Endothelial cell of umbilical vein (primary cell): ENCODE results near the gene ATP6V1G3. TPM values are rescaled to one million over a fixed set of nuclear protein-coding genes. Genes with fewer than 3 reads are reported as not detected.
A peak's percentile ranks its signal among the peaks of the same experiment; 100 is the strongest.

Experiments used
- Bru-seq: library from RNA; stranded (reverse); fragments of 400-500 nt; gene quantifications from one replicate; lab custom pipeline; 2021; lab: Mats Ljungman, UMichigan
- BruChase-seq, 2 experiments: library from RNA; stranded (reverse); fragments of 400-500 nt; gene quantifications; one replicate each; lab custom pipeline; 2021; lab: Mats Ljungman, UMichigan
- BruUV-seq: library from RNA; stranded (reverse); fragments of 400-500 nt; replicated peaks from 2 replicates; lab custom pipeline; 2021; lab: Mats Ljungman, UMichigan
- CTCF ChIA-PET: fragments of 300-600, 350-600 bp; sonication (Branson Sonifier 250); formaldehyde crosslinking; loops from one replicate; lab custom pipeline; 2021; ENCODE audit warnings: antibody characterized with exemption, inconsistent platforms; lab: Charles Lee
- POLR2A ChIA-PET: fragments of 300-600, 350-600 bp; sonication (Branson Sonifier 250); formaldehyde crosslinking; loops from one replicate; lab custom pipeline; 2021; ENCODE audit warnings: antibody characterized with exemption, inconsistent platforms; lab: Charles Lee
- DNase-seq: peaks from one replicate; pipeline ENCODE4 v3.0.0-alpha.2; 2011; ENCODE audit warnings: low read depth, low spot score
- FAIRE-seq: peaks from 2 replicates; lab custom pipeline; 2011; peaks lifted over from hg19 to GRCh38; lab: Jason Lieb, UNC
- H2AFZ ChIP-seq: 2 replicates; pipeline ENCODE4 v1.6.0; 2012; ENCODE audit warnings: low read depth, low read length, control low read depth, inconsistent platforms
- H3K27ac ChIP-seq: 2 replicates; pipeline ENCODE4 v1.5.1; 2011; ENCODE audit warnings: low read depth, mild to moderate bottlenecking, control low read depth, low read length, moderate library complexity; ENCODE audit not compliant: insufficient read depth
- H3K27me3 ChIP-seq, 2 experiments: 2 replicates each; pipeline versions ENCODE4 v1.6.0 to v1.6.1; 2011; ENCODE audit warnings: low read length in 2 of 2, mixed read lengths in 1 of 2; ENCODE audit not compliant: control insufficient read depth in 2 of 2, insufficient read depth in 2 of 2
- H3K36me3 ChIP-seq, 2 experiments: 2 replicates in 1 of 2; 3 replicates in 1 of 2; pipeline ENCODE4 v1.5.1; 2011; ENCODE audit warnings: low read length in 2 of 2, mild to moderate bottlenecking in 1 of 2, moderate library complexity in 1 of 2; ENCODE audit not compliant: control insufficient read depth in 2 of 2, insufficient read depth in 2 of 2; ENCODE audit errors: extremely low read depth in 1 of 2
- H3K4me1 ChIP-seq: 3 replicates; pipeline ENCODE4 v1.5.1; 2011; ENCODE audit warnings: mild to moderate bottlenecking, low read length; ENCODE audit not compliant: control insufficient read depth, insufficient read depth; ENCODE audit errors: extremely low read depth
- H3K4me2 ChIP-seq: 2 replicates; pipeline ENCODE4 v1.6.1; 2011; ENCODE audit warnings: low read length, control low read depth, mixed read lengths; ENCODE audit not compliant: insufficient read depth
- H3K4me3 ChIP-seq, 3 experiments: fragments of 200-600 bp in 1 of 3; sonication (generic), shearing (Covaris generic) in 1 of 3; replicated peaks in 1 of 3; 2 replicates each; pipeline ENCODE4 v1.5.1; 2011 to 2016; ENCODE audit warnings: control low read depth in 3 of 3, low read length in 3 of 3, mild to moderate bottlenecking in 2 of 3, inconsistent platforms in 1 of 3, low read depth in 1 of 3, moderate library complexity in 1 of 3; ENCODE audit not compliant: insufficient read depth in 1 of 3
- H3K79me2 ChIP-seq: 2 replicates; pipeline ENCODE4 v1.6.0; 2012; ENCODE audit warnings: low read length, inconsistent platforms; ENCODE audit not compliant: control insufficient read depth, insufficient read depth
- H3K9ac ChIP-seq: replicated peaks from 2 replicates; pipeline ENCODE3; 2011; ENCODE audit warnings: low read length, control low read depth; ENCODE audit not compliant: insufficient read depth; ENCODE audit errors: extremely low read depth
- H3K9me1 ChIP-seq: replicated peaks from 3 replicates; pipeline ENCODE4 v1.6.0; 2011; ENCODE audit warnings: mild to moderate bottlenecking, low read length; ENCODE audit not compliant: control insufficient read depth, insufficient read depth; ENCODE audit errors: extremely low read depth
- H3K9me3 ChIP-seq: replicated peaks from 2 replicates; pipeline ENCODE4 v1.5.1; 2012; ENCODE audit warnings: low read length, inconsistent platforms; ENCODE audit not compliant: control insufficient read depth, insufficient read depth
- H4K20me1 ChIP-seq: replicated peaks from 2 replicates; pipeline ENCODE3; 2011; ENCODE audit warnings: mild to moderate bottlenecking, low read length; ENCODE audit not compliant: control insufficient read depth, insufficient read depth; ENCODE audit errors: extremely low read depth
- CTCF ChIP-seq, 2 donors: IDR thresholded peaks; 1 replicate in 1 of 2; 2 replicates in 1 of 2; pipeline ENCODE4 v1.5.1; 2011; ENCODE audit warnings: low read length in 2 of 2, mild to moderate bottlenecking in 2 of 2, moderate library complexity in 2 of 2, control low read depth in 1 of 2, inconsistent platforms in 1 of 2, low read depth in 1 of 2; ENCODE audit not compliant: insufficient read depth in 1 of 2; ENCODE audit errors: extremely low read depth in 1 of 2
- EZH2 ChIP-seq: IDR thresholded peaks from 2 replicates; pipeline ENCODE4 v1.6.1; 2012; ENCODE audit warnings: borderline replicate concordance, low read depth, mild to moderate bottlenecking, moderate library complexity, low read length, inconsistent platforms; ENCODE audit not compliant: severe bottlenecking
- FOS ChIP-seq: IDR thresholded peaks from 2 replicates; pipeline ENCODE4 v1.6.1; 2011; ENCODE audit warnings: mild to moderate bottlenecking, low read length, moderate library complexity, borderline replicate concordance; ENCODE audit not compliant: insufficient read depth
- GATA2 ChIP-seq: IDR thresholded peaks from 2 replicates; pipeline ENCODE4 v1.7.0; 2011; ENCODE audit warnings: low read depth, mild to moderate bottlenecking, moderate library complexity, mixed read lengths, low read length; ENCODE audit not compliant: insufficient read length, insufficient read depth
- JUN ChIP-seq: IDR thresholded peaks from 2 replicates; pipeline ENCODE4 v1.6.1; 2011; ENCODE audit warnings: borderline replicate concordance, low read depth; ENCODE audit not compliant: insufficient read length, insufficient read depth
- MAX ChIP-seq: IDR thresholded peaks from 2 replicates; pipeline ENCODE4 v1.6.1; 2011; ENCODE audit not compliant: insufficient read depth, insufficient read length
- MYC ChIP-seq: IDR thresholded peaks from one replicate; pipeline ENCODE4 v1.6.1; 2011; ENCODE audit warnings: mild to moderate bottlenecking, low read depth, low read length
- POLR2A ChIP-seq: IDR thresholded peaks from 2 replicates; pipeline ENCODE4 v1.6.1; 2012; ENCODE audit warnings: low read depth, mild to moderate bottlenecking, control low read depth, low read length
- POLR2AphosphoS5 ChIP-seq: IDR thresholded peaks from 2 replicates; pipeline ENCODE4 v1.6.1; 2012; ENCODE audit warnings: low read depth, mild to moderate bottlenecking, control low read depth, low read length, moderate library complexity; ENCODE audit not compliant: insufficient read depth
- dilution Hi-C: fragments of 300-500 bp; cut with MboI; formaldehyde crosslinking; loops from one replicate; pipeline ENCODE4 v1.15.0; 2019; ENCODE audit warnings: low sequenced_read_pairs; ENCODE audit not compliant: extremely low pct_ligation_motif_present
- intact Hi-C: fragments of 100-400 bp; cut with micrococcal nuclease; formaldehyde crosslinking; loops from one replicate; pipeline ENCODE4 v1.10.0; 2022
- long read RNA-seq: library from polyadenylated mRNA; stranded (forward); transcript quantifications from one replicate; pipeline ENCODE4 v2.0.0, GENCODE V29; 2021
- polyA minus RNA-seq, 3 experiments: library from RNA; depleted of rRNA, polyadenylated mRNA; stranded (reverse); fragments of >200 nt; gene quantifications; 1 replicate in 1 of 3; 2 replicates in 2 of 3; pipeline ENCODE4 v1.2.3, GENCODE V29; 2011
- polyA plus RNA-seq, 4 experiments: library from polyadenylated mRNA; depleted of rRNA in 3 of 4; stranded (reverse) in 3 of 4; unstranded in 1 of 4; fragments of >200 nt; gene quantifications; 2 replicates each; pipeline versions ENCODE4 v1.2.1 to v1.2.3, GENCODE V29; 2011 to 2012; ENCODE audit warnings: missing spikeins in 1 of 4
- total RNA-seq: library from RNA; stranded (reverse); gene quantifications from 2 replicates; pipeline ENCODE4 v1.2.3, GENCODE V29; 2021

ATP6V1G3 gene
- total RNA-seq (not detected in 2 replicates), polyA plus RNA-seq (not detected in 2 replicates), polyA minus RNA-seq (not detected in 2 replicates), Bru-seq, nascent RNA (not detected), BruChase-seq, experiment 1, labeled RNA remaining after a 6-hour chase (percentile 9 among the genes with signal in this experiment), BruChase-seq, experiment 2, labeled RNA remaining after a 2-hour chase (not detected)
- polyA plus RNA-seq (2011; cell fraction: cytosol; rRNA removed), result not detected in 2 replicates
- polyA plus RNA-seq (2011; cell fraction: nucleus; rRNA removed), result not detected in 2 replicates
- polyA plus RNA-seq (2012), result not detected in 2 replicates
- polyA minus RNA-seq (2011; cell fraction: cytosol; rRNA and poly(A)+ RNA removed), result not detected
- not detected in 2 replicates for polyA minus RNA-seq (2011; cell fraction: nucleus; rRNA and poly(A)+ RNA removed)
- long read RNA-seq, partial matches to known transcripts, result 0 of 1 reads
- long read RNA-seq, other reads (novel, unspliced or antisense), result 1 of 1 reads

- DNase-seq (no peak), FAIRE-seq (no peak)
- Histone ChIP-seq H4K20me1 (no peaks in the 10 kb centered on the region), H3K36me3 (no peaks in the 10 kb centered on the region), H3K9ac (no peak within 1 kb of the TSS), H2AFZ (no peak within 1 kb of the TSS), H3K9me3 (no peaks in the 10 kb centered on the region), H3K27ac (no peak within 1 kb of the TSS), H3K4me2 (no peak within 1 kb of the TSS), H3K79me2 (no peaks in the 10 kb centered on the region), H3K4me1 (peaks cover 4% of the 10 kb centered on the region), H3K4me3 (no peak within 1 kb of the TSS), H3K9me1 (no peaks in the 10 kb centered on the region), H3K27me3 (no peaks in the 10 kb centered on the region)
- dilution Hi-C loops, result no loop called here
- CTCF ChIA-PET, result interaction anchor here (0.9 to 1.2 kb wide), 3 partner anchors 10 to 12 kb away, joined by 3 to 4 read pairs (median 3); no protein-coding TSS in a partner anchor
- BruUV-seq, result no TSS peak
- TF ChIP-seq MAX (no peak), GATA2 (no peak), POLR2AphosphoS5 (no peak), CTCF (IDR thresholded peaks at IDR 0.05; ENCODE audit: extremely low read depth in 1 of 2, insufficient read depth in 1 of 2, low read depth in 1 of 2, low read length in 2 of 2) (no peak), EZH2 (no peak), JUN (no peak), MYC (no peak), FOS (no peak), POLR2A (no peak)
- POLR2A ChIA-PET, result no interaction called here
- intact Hi-C loops, result no loop called here
Observed at GRCh38 chr1:198540580-198540979, at the start of gene ATP6V1G3. Gene ATP6V1G3, minus strand, starts transcription at chr1:198540680. Its CDS starts 30 bp downstream, at chr1:198540650.
